ENCODE data around the gene EYA4.
"Not testable (repeated sequence)": the region's sequence is repeated elsewhere in the genome, so short reads cannot be mapped to it uniquely, and the experiment has no call there.

The EYA4 gene

DNA sequence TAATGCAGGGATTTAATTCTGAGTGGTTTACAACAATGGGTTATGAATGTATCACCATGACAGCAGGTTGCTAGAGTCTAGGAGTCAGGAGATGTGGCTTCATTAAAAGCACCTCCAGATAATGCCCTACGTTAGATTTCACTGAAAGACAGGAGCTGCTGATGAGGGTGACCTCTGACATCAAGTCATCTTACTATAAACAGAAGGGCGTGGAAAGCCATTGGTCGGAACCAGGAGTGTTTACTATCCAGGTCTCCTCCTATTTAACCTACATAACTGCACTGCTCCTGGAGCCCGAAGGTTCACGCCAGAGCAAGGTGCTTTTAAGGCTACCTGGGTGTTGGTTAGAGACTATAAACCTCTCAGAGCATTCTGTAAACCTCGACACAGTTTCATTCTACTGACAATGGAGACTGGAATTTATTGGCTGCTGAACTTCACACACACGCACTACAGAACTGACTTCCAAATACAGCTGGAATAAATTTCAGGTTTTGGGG lies 128.7 kb downstream of the EYA4 start:
- DNase-seq = no peak
- H3K4me1 Mint-ChIP-seq (ENCODE audit: low read depth) = no peaks in the 10 kb centered on the region
- no peaks in the 10 kb centered on the region for H3K9me3 Mint-ChIP-seq
- no peak overlapping the region for H3K27ac Mint-ChIP-seq
- H3K27me3 Mint-ChIP-seq = no peaks in the 10 kb centered on the region
- no peaks in the 10 kb centered on the region for H3K36me3 Mint-ChIP-seq (ENCODE audit: low read depth)
- no peak overlapping the region for H3K4me3 Mint-ChIP-seq

DNA sequence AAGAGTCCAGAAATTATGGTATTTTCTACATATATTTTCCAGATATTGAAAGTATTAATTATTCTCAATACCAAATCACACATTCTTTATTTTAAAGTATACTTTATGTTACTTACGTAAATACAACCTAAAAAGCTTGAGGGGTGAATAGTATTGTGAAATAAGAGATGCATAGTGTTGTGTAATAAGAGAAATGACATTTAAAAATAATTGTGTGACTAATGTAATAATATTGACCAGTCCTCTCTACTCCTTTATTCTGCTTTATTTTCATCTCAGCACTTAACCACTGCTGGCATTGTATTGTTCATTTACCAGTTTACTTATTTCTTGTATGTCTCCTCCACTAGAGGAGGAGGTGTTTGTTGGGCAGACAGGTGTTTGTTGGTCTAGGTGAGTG lies 135.6 kb downstream of the EYA4 start:
- no peaks in the 10 kb centered on the region for H3K4me1 Mint-ChIP-seq (ENCODE audit: low read depth)
- H3K27ac Mint-ChIP-seq = no peak overlapping the region

DNA sequence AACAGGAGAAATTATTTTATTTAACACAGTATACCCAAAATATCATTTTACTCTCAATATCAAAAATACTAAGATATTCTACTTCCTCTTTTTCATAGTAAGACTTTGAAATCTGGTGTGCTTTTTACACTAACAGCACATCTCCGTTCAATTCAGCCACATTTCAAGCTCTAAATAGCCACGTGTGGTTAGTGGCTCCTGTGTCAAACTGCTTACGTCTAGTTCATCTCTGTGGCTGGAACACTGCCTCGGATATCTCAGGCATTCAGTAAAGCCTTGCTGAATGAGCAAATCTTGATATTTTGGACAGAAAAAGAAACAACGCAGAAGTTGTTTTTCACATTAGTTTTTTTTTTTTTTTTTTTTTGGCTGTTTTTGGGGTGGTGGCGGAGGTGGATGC lies 136.1 kb downstream of the EYA4 start:
- no peak for DNase-seq
- H3K36me3 Mint-ChIP-seq (ENCODE audit: low read depth) = no peaks in the 10 kb centered on the region
- no peaks in the 10 kb centered on the region for H3K4me1 Mint-ChIP-seq (ENCODE audit: low read depth)
- no peaks in the 10 kb centered on the region for H3K9me3 Mint-ChIP-seq
- peaks cover 1% of the 10 kb centered on the region for H3K27me3 Mint-ChIP-seq
- H3K4me3 Mint-ChIP-seq = no peak overlapping the region
- H3K27ac Mint-ChIP-seq = no peak overlapping the region

More for the DNA sequence above, 135.6 kb downstream of the EYA4 start:
- H3K36me3 Mint-ChIP-seq (ENCODE audit: low read depth) = no peaks in the 10 kb centered on the region
- no peaks in the 10 kb centered on the region for H3K27me3 Mint-ChIP-seq
- DNase-seq = no peak
- H3K4me3 Mint-ChIP-seq = no peak overlapping the region
- no peaks in the 10 kb centered on the region for H3K9me3 Mint-ChIP-seq

DNA sequence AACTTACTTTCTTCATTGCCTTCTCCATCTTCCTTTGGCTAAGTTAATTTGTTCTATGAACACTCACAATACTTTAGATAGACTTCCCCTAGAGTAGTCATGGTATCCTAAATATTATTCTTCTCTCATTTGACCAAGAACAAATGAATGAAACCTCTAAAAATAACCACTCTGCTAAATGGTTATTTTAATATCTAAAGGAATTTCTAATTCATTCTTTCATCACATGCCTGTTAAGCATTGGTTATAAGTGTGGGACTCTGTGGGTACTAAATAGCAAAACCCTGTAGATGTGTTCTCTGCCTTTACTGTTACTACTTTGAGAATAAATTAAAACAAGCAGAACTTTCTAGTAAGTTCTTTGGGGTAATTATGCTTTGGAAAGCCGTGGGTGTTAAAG lies 138.9 kb downstream of the EYA4 start:
- Mint-ChIP-seq H3K4me1 (ENCODE audit: low read depth) (no peaks in the 10 kb centered on the region), H3K9me3 (no peaks in the 10 kb centered on the region), H3K36me3 (ENCODE audit: low read depth) (no peaks in the 10 kb centered on the region), H3K4me3 (no peak overlapping the region), H3K27me3 (peaks cover 4% of the 10 kb centered on the region), H3K27ac (no peak overlapping the region)
- DNase-seq = no peak

DNA sequence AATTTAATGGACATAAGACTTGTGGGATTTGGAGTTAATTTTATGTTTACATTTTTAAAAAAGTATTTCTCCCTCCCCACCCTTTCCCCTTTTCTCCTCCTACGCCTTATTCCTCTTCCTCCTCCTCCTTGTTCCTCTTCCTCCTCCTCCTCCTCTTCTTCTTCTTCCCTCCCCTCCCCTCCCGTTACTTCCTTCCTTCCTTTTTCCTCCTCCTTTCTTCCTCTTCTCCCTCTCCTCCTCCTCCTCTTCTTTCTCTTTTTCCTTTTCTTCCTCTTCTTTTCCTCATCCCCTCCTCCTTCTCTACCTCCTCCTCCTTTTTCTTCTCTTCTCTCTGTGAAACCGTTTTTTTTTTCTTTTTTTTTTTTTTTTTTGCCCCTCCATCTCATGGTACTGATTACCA lies 139.6 kb downstream of the EYA4 start:
- Mint-ChIP-seq H3K4me1 (ENCODE audit: low read depth) (no peaks in the 10 kb centered on the region), H3K27me3 (peaks cover 4% of the 10 kb centered on the region), H3K9me3 (no peaks in the 10 kb centered on the region), H3K4me3 (no peak overlapping the region), H3K27ac (no peak overlapping the region), H3K36me3 (ENCODE audit: low read depth) (no peaks in the 10 kb centered on the region)
- DNase-seq = no peak

DNA sequence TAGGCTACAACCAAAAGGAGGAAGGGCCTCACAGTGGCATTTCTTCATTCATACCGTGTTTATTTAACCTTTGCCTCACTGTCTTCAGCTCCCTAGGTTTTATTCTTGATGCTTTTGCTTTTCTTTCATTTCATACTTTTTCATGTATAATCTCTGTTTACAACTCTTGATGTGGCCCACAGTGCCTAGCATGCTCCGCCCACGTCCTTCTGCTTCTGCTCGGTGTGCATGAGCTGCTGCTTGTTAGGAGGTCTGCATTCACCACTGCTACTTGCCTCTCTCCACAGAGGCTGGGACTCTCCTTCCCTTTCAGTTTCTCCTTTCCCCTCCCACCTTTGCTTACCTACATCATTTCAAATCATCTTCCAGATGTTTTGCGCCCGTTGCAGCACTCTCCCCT lies 147.6 kb downstream of the EYA4 start:
- no peaks in the 10 kb centered on the region for H3K4me1 Mint-ChIP-seq (ENCODE audit: low read depth)
- no peaks in the 10 kb centered on the region for H3K27me3 Mint-ChIP-seq
- H3K36me3 Mint-ChIP-seq (ENCODE audit: low read depth) = no peaks in the 10 kb centered on the region
- no peak for DNase-seq
- no peak overlapping the region for H3K4me3 Mint-ChIP-seq
- no peak overlapping the region for H3K27ac Mint-ChIP-seq
- H3K9me3 Mint-ChIP-seq = no peaks in the 10 kb centered on the region

DNA sequence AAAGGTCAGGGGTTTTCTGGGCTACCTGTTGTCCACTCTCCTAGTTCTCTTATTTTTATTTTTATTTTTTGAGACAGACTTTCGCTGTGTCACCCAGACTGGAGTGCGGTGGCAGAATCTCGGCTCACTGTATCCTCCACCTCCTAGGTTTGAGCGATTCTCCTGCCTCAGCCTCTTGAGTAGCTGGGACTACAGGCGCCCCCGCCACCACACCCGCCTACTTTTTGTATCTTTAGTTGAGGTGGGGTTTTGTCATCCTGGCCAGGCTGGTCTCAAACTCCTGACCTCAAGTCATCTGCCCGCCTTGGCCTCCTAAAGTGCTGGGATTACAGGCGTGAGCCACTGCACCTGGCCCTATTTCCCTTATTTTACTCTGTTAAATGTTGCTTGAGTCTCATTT lies 149.0 kb downstream of the EYA4 start:
- no peak for DNase-seq
- Mint-ChIP-seq H3K4me3 (no peak overlapping the region), H3K4me1 (ENCODE audit: low read depth) (no peaks in the 10 kb centered on the region), H3K9me3 (no peaks in the 10 kb centered on the region), H3K27me3 (no peaks in the 10 kb centered on the region), H3K36me3 (ENCODE audit: low read depth) (no peaks in the 10 kb centered on the region), H3K27ac (no peak overlapping the region)

DNA sequence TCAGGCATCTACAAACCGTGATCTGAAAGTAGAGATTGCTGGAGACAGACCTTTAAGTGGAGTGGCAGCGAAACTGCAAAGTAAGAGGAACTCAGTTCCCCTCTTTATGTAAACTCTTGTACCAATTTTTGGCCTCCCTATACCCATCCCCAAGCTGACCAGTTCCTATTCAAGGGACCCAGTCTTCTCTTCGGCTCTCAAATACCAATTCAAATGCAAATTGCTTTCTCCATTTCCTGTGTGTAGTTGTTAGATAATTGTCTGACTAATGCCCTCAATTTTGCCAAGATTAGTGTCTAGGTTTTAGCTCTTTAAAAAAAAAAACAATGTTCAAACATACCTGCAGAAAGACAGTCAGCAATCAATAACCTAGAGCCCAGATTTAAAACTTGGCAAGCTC lies 150.9 kb downstream of the EYA4 start:
- no peaks in the 10 kb centered on the region for H3K9me3 Mint-ChIP-seq
- H3K27me3 Mint-ChIP-seq = no peaks in the 10 kb centered on the region
- H3K4me3 Mint-ChIP-seq = no peak overlapping the region
- DNase-seq = no peak
- H3K4me1 Mint-ChIP-seq (ENCODE audit: low read depth) = no peaks in the 10 kb centered on the region
- H3K27ac Mint-ChIP-seq = no peak overlapping the region
- no peaks in the 10 kb centered on the region for H3K36me3 Mint-ChIP-seq (ENCODE audit: low read depth)

DNA sequence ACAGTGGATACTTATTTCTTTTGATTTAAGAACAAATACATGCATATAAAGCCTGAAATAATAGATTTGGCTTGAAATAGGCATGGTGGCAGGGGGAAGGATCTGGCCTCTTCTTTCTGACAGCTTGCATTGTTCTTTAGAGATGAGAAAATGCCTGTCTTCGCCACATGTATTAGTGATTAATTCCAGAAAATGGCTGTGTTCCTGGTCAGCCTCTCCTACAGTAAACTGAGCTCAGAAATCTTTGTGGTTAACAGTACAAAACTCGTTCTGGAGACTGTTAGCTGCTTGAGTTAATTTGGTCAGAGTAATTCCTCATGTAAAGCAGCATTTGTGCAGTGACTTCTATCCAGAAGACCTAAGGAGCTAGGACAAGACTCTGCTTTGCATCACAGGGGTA lies 151.5 kb downstream of the EYA4 start:
- Mint-ChIP-seq H3K4me1 (ENCODE audit: low read depth) (no peaks in the 10 kb centered on the region), H3K4me3 (no peak overlapping the region), H3K27ac (no peak overlapping the region), H3K9me3 (no peaks in the 10 kb centered on the region), H3K36me3 (ENCODE audit: low read depth) (no peaks in the 10 kb centered on the region), H3K27me3 (no peaks in the 10 kb centered on the region)
- no peak for DNase-seq

DNA sequence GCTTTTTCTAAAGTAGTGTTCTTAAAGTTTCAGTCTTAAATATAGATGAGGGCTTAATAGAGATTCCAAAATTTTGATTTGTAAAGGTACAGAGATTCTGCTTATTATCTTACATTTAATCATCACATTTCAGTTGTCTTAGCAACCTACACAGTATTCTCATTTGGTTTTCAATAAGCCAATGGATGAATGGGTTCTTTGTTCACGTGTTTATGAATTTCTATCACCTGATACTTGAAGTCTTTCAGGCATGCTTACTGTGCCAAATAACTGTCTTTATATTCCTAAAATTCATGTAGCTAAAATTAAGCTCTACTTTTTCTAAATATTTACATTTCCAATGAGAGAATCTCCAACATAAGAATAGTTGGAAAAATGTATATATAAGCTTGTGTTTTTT lies 152.7 kb downstream of the EYA4 start:
- H3K27ac Mint-ChIP-seq = no peak overlapping the region

DNA sequence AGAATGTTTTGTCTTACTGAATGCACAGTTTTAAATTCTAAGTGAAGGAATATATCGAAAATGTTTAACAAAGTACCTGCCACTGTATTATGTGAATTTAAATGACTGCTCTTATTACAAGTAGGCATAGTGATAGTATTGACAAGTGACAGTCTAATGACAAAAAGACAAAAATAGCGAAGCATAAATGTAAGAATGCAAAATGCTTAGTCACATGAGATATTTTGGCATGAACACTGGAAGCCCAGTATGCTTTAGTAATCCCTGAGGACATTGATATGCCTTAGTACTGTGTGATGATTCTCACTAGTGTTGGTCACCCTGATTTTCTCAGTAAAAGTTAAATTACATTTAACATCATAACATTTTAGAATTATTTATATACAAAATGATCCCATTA lies 153.5 kb downstream of the EYA4 start:
- Mint-ChIP-seq H3K4me1 (ENCODE audit: low read depth) (no peaks in the 10 kb centered on the region), H3K27ac (no peak overlapping the region), H3K4me3 (no peak overlapping the region), H3K9me3 (no peaks in the 10 kb centered on the region), H3K27me3 (no peaks in the 10 kb centered on the region), H3K36me3 (ENCODE audit: low read depth) (no peaks in the 10 kb centered on the region)
- no peak for DNase-seq

More for the DNA sequence above, 152.7 kb downstream of the EYA4 start:
- no peak for DNase-seq
- no peaks in the 10 kb centered on the region for H3K9me3 Mint-ChIP-seq
- H3K36me3 Mint-ChIP-seq (ENCODE audit: low read depth) = no peaks in the 10 kb centered on the region
- no peak overlapping the region for H3K4me3 Mint-ChIP-seq
- H3K4me1 Mint-ChIP-seq (ENCODE audit: low read depth) = no peaks in the 10 kb centered on the region
- H3K27me3 Mint-ChIP-seq = no peaks in the 10 kb centered on the region

DNA sequence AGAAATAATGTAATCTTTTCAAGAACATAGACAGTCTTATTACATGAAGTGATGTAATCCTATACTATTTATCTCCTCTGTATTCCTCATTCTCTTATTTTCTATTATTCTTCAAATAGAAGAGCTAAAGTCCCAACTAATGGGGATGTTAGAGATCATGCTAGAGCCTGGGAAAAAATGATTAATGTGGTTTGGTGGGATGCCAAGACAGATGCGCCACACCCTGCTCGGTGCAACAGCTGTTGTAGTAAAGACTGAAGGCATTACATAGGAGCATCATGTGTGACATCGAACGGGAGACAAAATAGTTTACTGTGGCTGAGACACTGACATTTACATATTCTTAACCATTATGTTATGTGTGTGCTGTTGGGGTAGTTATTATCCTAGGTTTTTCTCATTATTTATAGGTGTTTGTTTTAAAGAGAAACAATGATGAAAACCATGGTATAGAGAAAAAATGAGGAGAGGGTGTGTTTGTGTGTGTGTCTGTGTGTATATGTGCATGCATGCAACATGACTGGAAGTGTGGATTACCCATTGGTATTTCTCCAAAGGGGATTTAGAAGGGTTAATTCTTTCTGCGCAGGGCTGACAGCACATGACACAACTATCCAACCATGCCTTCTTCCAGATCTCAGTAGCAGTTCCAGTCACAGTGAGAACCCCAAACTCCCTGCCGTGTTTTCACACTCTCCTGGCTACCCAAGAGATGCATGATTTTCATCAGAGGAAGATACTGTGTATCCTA lies 155.3 kb downstream of the EYA4 start:
- H3K36me3 Mint-ChIP-seq (ENCODE audit: low read depth) = no peaks in the 10 kb centered on the region
- H3K4me1 Mint-ChIP-seq (ENCODE audit: low read depth) = no peaks in the 10 kb centered on the region
- no peak overlapping the region for H3K4me3 Mint-ChIP-seq
- no peak overlapping the region for H3K27ac Mint-ChIP-seq
- H3K9me3 Mint-ChIP-seq = no peaks in the 10 kb centered on the region
- DNase-seq = no peak
- no peaks in the 10 kb centered on the region for H3K27me3 Mint-ChIP-seq

DNA sequence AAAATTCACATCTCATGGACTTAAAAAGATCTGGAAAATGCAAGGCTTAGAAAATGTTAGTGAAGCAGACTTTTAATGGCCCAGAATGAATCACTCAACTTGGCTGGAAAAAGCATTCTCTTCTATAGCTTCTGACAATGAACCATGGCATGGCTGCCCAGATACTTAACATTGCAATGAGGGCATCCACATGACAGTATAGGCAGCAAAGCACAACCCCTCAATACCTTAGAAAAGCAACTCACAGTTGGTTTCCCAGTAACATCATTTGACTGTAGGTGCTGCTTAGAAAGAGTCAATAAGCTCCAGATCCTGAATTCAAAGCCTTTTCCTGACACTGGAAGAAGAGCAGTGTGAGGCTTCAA lies 155.8 kb downstream of the EYA4 start:
- H3K4me1 Mint-ChIP-seq (ENCODE audit: low read depth) = no peaks in the 10 kb centered on the region
- no peak overlapping the region for H3K27ac Mint-ChIP-seq
- no peaks in the 10 kb centered on the region for H3K27me3 Mint-ChIP-seq
- H3K9me3 Mint-ChIP-seq = no peaks in the 10 kb centered on the region
- no peaks in the 10 kb centered on the region for H3K36me3 Mint-ChIP-seq (ENCODE audit: low read depth)
- no peak for DNase-seq
- no peak overlapping the region for H3K4me3 Mint-ChIP-seq

DNA sequence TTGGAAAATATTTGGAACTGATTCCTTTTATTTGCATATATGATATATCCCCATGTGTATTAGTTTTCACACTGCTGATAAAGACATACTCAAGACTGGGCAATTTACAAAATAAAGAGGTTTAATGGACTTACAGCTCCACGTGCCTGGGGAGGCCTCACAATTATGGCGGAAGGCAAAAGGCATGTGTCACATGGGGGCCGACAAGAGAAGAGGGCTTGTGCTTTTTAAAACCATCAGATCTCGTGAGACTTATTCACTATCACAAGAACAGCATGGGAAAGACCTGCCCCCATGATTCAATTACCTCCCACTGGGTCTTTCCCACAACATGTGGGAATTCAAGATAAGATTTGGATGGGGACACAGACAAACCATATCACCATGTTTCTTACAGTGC lies 156.4 kb downstream of the EYA4 start:
- H3K27ac Mint-ChIP-seq; H3K4me1 Mint-ChIP-seq (ENCODE audit: low read depth); H3K9me3 Mint-ChIP-seq; H3K4me3 Mint-ChIP-seq; H3K27me3 Mint-ChIP-seq; H3K36me3 Mint-ChIP-seq (ENCODE audit: low read depth); DNase-seq: not testable (repeated sequence)

DNA sequence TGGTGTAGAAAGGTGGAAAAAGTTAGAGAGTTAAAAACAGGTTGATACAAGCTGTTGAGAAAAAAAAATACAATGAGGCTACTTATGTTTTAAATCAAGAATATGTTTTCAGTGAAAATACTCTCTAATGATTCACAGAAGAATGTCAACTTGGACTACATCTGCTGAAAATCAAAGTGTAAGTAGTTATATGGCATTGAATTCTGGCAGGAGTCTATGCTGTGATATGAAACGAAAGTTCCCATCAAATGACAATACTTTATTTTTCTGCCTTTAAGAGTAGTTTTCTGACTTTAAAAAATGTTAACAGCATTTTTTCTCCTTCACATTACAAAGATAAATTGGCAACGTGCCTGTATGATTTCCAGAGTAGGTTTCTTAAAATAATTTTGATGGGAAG lies 158.3 kb downstream of the EYA4 start:
- no peak overlapping the region for H3K27ac Mint-ChIP-seq
- no peak overlapping the region for H3K4me3 Mint-ChIP-seq
- no peaks in the 10 kb centered on the region for H3K36me3 Mint-ChIP-seq (ENCODE audit: low read depth)
- DNase-seq = no peak
- no peaks in the 10 kb centered on the region for H3K9me3 Mint-ChIP-seq
- no peaks in the 10 kb centered on the region for H3K27me3 Mint-ChIP-seq
- H3K4me1 Mint-ChIP-seq (ENCODE audit: low read depth) = no peaks in the 10 kb centered on the region

DNA sequence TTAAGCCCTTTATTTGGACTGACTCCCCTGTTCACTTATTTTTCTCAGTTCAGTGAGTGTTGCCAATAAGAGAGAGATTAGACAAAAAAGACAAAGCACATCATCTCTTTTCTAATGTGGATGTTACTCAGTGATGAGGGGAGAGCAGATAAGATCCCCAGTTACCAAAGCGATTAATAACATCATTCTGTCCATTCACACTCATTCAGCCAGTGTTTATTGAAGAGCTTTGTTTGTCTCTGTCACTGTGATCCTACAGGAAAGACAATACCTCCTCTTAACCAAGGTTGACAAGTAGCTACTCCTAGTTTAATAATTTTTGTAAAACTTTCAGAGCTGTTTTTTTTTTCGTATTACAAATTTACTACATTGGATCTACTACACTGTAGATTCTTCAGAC lies 163.0 kb downstream of the EYA4 start:
- Mint-ChIP-seq H3K27ac (no peak overlapping the region), H3K27me3 (no peaks in the 10 kb centered on the region), H3K36me3 (ENCODE audit: low read depth) (no peaks in the 10 kb centered on the region), H3K4me1 (ENCODE audit: low read depth) (no peaks in the 10 kb centered on the region), H3K4me3 (no peak overlapping the region), H3K9me3 (no peaks in the 10 kb centered on the region)
- no peak for DNase-seq

Measured in activated T-cell treated with anti-CD3 and anti-CD28 coated beads, Interleukin-2, amount 50 U/mL, for 24 hours (primary cell).